ENCODE data around the gene PARVA.

DNA sequence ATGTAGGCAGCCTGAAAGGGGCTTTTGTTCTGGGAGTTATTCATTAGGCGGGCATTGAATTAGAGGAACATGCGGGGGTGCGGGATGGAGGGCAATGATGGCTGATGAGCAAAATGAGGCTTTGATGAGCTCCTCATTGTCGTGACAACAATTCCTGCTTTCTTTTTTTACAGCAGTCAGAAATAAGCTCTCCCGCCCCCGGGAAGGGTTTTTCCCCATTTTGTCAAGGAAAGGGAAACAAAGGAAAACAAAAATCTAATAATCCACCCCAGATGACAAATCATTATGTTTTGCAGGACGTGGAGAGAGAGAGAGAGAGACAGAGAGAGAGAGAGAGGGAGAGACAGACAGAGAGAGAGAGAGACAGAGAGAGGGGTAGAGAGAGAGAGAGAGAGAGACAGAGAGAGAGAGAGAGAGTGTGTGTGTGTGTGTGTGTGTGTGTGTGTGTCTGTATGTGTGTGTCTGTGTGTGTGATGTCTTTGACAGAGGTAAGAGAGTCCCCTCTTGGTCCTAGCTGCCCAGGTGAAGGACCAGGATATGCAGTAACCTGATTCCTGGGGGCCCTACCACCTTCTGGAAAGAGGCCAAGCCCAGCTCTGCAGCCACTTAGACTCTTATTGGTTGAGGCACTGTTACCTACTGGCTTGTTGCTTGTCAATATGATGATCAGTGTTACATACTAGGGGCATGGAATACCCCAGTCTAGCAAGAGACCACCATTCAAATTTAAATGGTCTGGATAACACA lies 46.7 kb upstream of the PARVA start:
- TF ChIP-seq CTCF (IDR thresholded peaks at IDR 0.05), result no peak
- TF ChIP-seq POLR2A (IDR thresholded peaks at IDR 0.05), result no peak
